ENCODE data around the gene MXRA8.
A peak's percentile ranks its signal among the peaks of the same experiment; 100 is the strongest.
"Not testable (repeated sequence)": the region's sequence is repeated elsewhere in the genome, so short reads cannot be mapped to it uniquely, and the experiment has no call there.

MXRA8 gene

GRCh38 chr1:1390675-1391074, 32.3 kb upstream of the MXRA8 start:
- no peak for DNase-seq

DNA sequence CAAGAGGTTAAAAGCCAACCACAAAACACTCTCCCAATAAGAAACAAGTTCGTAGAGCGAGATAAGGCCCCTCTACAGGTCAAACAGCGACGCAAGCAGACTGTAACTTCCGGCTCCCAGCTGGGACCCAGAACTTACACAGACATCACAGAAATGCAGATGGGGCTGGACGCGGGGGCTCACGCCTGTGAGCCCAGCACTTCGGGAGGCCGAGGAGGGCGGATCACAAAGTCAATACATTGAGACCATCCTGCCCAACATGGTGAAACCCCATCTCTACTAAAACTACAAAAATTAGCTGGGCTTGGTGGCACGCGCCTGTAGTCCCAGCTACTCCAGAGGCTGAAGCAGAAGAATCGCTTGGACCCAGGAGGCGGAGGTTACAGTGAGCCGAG, 29.7 kb upstream of the MXRA8 start:
- no peak for DNase-seq

DNA sequence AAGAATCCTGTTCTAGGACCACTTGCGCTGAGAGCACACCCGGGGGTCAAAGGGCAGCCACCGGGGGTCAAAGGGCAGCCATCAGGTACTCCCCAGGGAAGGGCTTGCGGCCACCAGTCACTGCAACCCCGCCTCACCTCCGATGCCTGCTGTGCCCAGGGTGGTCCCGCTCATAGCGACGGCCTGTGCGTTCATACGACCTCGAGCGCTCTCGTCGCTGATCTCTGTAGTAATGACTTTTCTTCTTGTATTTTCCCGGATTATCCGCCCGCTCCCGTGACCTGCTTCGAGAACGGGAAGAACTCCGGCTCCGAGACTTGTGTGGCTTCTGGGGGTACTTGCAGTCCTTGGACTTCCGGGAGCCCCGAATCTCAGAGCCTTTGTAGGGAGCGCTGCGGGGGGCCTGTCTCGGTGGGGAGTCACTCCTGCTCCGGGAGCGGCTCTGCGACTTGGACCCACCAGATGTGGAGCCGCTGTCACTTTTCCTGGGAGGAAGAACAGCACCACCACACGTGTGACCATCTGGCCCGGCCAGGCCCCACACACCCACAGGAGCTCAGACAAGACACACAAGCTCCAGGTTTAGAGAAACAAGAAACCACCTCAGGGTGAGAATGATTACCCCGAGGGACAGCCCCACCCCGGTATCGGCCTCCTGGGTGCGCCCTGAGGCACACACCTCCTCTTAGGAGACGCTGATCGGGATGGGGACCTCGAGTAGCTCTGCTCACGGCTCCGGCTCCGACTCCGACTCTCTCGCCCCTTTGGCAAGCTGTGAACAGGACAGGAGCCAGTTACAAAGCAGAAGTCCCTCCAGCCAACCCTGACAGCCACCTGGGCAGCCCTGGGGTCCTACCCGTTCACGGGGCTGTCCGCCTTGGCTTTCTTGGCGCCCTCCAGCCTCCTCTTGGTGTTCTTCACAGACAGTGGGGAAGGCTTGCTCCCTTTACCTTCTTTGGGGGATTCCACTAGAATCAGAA, 29.0 kb upstream of the MXRA8 start:
- DNase-seq: no peak

- no peak for DNase-seq
These were observed 27.6 kb upstream of the MXRA8 start for GRCh38 chr1:1385931-1386330.

DNA sequence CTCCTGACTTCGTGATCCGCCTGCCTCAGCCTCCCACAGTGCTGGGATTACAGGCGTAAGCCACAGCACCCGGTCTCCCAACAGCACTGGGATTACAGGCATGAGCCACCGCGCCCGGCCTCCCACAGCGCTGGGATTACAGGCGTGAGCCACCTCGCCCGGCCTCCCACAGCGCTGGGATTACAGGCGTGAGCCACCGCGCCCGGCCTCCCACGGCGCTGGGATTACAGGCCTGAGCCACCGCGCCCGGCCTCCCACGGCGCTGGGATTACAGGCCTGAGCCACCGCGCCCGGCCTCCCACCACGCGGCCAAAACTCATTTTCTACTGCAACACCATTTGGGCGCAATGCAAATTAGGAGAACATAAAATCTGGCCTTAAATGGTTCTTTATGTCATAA, 27.0 kb upstream of the MXRA8 start:
- not testable (repeated sequence) for DNase-seq

GRCh38 chr1:1381294-1381693, 22.9 kb upstream of the MXRA8 start:
- DNase-seq: no peak

GRCh38 chr1:1380860-1381259, 22.5 kb upstream of the MXRA8 start:
- no peak for DNase-seq

DNA sequence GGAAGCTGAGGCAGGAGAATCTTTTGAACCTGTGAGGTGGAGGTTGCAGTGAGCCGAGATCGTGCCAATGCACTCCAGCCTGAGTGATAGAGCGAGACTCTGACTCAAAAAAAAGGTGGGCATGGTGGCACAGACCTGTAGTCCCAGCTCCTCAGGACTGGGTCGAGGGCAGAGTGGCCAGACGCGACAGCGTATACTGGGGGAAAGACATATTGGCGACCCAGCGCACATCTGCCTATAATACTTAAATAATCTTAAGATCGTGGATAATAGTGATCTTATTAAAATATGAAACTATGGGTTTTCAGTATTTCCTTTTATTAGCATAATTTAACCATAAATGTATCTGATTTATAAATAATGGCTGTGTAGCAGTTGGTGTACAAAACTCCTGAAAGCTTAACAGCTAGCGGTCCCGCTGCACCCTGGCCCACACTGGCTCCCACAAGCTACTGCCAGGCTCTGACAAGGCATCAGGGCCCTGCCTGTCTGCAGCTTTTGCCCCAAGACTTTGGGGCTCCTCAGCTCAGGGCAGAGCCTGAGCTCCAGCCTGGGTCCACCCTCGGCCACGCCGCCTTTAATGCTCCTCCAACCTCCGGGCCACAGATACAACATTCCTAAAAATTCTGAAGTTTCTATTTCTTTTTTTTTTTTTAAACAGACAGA, 19.3 kb upstream of the MXRA8 start:
- no peak for DNase-seq

GRCh38 chr1:1376551-1377226, 18.3 kb upstream of the MXRA8 start:
- no peak for DNase-seq

GRCh38 chr1:1374929-1375662, 16.7 kb upstream of the MXRA8 start, which contains the start of gene AURKAIP1:
Gene AURKAIP1 (minus strand): TSS chr1:1375207. CDS start chr1:1374756, 451 bp downstream.
- peak; percentile 100 for DNase-seq

DNA sequence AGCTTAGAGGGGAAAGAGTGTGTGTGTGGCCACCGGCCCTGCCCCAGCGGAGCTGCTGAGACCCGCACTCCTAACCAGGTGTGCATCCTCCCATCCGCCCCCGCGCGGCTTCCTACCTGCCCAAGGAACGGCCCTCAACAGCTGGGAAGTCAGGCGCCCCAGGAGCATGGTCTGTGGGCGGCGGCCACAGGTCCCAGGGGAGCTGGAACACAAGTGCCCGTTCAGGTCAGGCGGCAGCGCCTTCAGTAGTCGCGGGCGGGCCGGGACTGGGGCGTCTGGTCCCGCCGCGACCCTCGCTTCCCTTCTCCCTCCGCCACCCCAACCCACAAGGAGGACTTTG, 16.2 kb upstream of the MXRA8 start:
- DNase-seq: no peak

DNA sequence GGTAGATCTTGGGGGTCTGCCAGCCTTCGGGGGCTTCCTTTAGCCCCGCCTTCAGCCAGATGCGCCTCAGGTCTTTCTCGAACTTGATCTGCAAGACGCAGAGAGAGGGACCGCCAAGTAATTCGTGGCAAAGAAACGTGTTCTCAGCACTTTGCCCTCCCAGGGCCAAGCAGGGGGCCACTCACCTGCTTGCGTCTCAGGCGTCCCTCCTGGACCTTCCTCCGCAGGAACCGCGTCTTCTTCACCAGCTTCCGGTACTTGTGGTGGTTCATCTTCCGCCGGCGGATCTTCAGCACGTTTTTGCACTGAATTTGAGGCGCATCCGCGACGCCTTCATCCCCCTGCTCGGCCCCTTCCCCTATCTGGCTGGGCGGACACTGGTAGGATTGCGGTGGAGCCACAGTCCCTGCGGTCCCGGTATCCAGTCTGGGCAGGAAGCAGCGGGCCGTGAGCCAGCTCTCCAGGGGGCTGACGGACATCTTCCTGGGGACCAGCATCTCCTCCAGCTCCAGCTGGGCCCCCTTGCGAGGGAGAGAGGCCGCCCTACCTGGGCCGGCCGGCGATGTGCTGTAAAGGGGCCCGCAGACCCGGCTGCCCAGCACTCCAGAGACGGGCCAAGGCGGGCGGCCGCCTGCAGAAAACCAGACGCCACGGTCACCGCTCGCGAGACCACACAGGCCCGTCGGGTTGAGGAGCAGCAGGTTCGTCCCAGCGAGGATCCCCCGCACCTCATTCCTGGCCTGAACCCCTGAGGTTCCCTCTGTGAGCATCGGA, 15.6 kb upstream of the MXRA8 start:
- DNase-seq: no peak

DNA sequence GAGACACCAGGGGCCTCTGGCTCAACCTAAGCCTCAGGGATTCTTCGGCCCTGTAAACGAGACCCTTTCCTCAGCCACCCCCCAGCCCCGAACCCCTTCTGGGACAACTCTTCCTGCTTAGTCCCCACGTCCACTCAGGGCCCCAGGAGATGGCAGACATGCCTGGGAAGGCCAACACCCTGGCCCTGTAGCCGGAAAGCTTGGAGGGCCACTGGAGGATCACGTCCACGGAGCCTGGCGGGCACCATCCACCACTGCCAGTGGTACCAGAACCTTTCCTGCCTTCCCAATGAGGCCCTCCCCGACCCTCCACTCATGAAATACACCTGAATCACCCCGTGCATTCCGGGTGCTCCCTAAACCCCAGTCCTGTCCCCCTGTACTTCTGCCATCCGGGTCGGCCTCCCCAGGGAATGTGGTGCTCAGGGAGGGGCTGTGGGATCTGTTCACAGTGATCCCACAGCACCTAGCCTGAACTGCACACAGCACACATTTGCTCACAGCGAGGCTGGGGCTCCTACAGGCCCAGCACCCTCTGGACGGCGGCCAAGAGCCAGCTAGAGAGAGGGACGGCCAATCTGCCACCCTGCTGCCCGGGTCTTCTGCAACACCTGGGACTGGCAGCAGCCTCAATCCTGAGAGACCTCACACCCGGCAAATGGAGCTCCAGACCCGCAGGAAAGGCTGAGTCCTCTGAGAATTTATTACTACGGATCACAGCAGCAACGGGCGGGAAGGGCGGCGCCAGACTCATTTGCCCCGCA, 14.9 kb upstream of the MXRA8 start:
- DNase-seq: no peak

- DNase-seq: peak; percentile 52
These were observed 13.7 kb upstream of the MXRA8 start for GRCh38 chr1:1371746-1372711.

- no peak for DNase-seq
These were observed 13.0 kb upstream of the MXRA8 start for GRCh38 chr1:1371364-1371745.

GRCh38 chr1:1370771-1371300, 12.5 kb upstream of the MXRA8 start:
- no peak for DNase-seq

DNA sequence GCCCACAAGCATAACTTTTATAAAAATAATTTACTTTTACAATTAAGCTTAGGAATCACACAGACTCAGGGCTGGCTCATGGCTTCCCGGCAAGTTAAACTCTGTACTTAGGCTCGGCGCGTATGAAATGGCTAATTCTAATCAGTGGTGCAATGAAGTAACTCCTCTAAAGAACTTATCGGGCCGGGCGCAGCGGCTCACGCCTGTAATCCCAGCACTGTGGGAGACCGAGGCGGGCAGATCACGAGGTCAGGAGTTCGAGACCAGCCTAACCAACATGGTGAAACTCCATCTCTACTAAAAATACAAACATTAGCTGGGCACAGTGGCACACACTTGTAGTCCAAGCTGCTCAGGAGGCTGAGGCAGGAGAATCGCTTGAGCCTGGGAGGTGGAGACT, 11.7 kb upstream of the MXRA8 start:
- DNase-seq: not testable (repeated sequence)

GRCh38 chr1:1367315-1367714, 9.0 kb upstream of the MXRA8 start:
- no peak for DNase-seq

DNA sequence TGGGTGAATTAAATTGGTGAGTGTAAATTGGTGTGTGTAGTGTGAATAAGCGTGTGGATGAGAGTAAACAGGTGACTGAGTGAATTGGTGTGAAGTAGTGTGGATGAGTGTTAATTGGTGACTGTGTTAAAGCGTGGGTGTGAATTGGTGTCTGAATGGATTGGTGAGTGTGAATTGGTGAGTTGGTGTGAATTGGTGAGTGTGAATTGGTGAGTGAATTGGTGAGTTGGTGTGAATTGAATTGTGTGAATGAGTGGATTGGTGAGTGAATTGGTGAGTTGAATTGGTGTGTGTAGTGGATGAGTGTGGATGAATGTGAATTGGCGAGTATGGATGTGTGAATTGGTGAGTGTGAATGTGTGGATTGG, 8.3 kb upstream of the MXRA8 start:
- DNase-seq: no peak

All from fibroblast of skin of right biceps (primary cell).